Fibroblast of peridontal ligament (primary cell): Measurements from ENCODE around the gene ATXN7L1.
"Not testable (repeated sequence)": the region's sequence is repeated elsewhere in the genome, so short reads cannot be mapped to it uniquely, and the experiment has no call there.

Experiments used
- DNase-seq: peaks from one replicate; pipeline ENCODE4 v3.0.0-alpha.2; 2010; ENCODE audit errors: extremely low read depth

Gene ATXN7L1

DNA sequence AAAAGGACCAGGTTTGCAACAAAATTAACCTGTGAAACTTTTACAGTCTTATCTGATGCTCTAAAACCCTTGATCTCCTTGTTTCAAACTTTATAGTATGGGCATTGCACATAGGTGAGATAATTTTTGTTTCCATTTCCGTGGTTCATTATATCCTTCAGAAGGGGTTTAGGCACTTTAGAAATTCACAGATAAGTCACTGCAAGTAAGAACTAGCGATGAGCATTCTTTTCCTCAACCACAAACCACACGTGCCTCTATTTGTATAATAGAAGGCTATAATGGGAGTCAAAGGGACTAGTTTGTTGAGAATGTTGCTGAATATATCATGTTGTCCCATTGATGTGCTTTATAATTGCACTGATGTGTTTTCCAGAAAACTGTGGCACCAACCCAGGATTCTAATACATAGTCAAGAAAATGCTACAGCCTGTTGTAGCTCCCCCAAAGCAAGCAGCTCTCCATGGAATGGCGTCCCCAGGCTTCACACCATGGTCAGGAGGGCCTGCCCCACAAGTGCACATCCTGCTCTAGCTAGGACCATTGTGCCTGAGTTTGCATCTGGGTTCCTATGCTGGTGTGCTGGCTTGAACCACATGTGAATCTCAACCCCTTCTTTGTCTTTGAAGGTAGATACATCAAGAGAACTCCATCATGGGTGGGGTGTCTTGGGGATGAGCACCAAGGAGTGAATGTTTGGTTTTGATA, 14.0 kb upstream of the ATXN7L1 start:
- DNase-seq, result peak; percentile 31

DNA sequence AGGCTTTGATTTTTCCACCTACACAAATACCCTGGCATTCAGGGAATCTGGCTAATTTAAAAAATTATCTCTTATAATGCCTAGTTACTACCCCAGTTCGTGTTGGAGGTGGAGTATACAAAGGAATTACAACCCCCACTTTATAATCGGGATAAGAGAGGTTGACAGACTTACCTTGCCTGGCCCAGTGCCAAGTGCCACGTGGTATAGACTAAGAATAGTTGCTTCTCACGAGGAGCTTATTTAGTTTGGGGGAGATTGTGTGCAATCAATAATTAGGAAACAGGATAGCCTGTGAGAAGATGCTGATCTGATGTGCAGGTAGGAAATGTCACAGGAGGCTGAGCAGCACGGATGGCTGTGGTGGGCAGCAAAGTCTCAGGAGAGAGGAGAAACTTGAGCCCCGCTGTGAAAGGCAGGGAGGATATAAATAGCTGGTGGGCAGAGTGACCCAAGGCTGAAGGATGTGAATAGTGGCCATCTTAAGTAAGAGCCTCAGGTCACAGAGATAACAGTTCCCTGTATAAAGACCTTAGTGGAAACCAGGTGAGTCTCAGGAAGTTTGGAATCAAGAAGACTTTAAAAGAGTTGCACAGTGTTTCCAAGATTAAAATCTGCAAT, 11.3 kb upstream of the ATXN7L1 start:
- no peak for DNase-seq

DNA sequence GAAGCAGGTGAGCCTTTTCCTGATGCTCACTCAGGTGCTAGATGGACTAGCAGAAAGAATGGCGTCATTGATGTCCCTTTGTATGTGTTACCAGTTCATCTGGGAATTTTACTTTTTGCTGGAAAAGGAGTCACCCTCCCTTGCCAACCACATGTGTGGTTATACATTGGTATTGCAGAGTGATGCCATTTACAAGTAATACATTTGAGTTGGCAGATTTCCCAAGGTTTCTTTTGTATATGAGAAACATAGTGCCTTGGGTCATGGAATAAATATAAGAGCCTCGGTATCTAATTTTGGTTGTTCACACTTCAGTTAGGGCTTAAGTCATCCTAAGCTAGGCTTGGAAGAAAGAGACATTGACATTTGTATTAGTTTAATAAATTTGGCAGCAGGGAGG, 10.4 kb upstream of the ATXN7L1 start:
- peak; percentile 20 for DNase-seq

DNA sequence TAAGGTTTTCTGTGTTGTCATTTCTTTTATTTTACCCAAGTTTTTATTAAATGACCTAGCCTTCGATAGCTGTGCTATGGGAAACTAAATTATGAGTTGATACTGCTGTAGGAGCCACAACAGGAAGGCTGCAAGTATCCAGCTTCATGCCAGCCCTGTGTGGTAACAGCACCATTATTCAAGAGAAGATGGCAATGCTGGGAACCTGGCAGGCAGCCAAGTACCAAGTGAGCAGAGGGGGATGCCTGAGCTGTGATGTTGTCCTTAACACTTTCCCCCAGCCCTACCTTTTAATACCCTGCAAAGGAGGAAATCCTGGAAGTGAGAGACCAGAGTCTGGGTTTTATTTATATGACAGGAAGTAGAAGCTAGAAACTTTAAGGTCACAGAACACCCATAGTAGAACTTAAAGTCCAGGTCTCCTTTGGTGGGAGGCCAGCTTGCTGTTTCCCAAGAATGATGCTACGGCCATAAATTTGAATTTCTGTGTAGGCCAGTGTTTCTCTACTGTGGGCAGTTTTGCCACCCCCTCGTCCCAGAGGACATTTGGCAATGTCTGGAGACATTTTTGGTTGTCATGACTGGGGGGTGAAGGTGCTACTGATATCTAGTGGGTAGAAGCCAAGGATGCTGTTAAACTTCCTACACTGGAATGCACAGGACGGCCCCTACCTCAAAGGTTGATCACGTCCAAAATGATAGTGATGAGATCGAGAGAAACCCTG, 9.2 kb upstream of the ATXN7L1 start:
- DNase-seq, result no peak

DNA sequence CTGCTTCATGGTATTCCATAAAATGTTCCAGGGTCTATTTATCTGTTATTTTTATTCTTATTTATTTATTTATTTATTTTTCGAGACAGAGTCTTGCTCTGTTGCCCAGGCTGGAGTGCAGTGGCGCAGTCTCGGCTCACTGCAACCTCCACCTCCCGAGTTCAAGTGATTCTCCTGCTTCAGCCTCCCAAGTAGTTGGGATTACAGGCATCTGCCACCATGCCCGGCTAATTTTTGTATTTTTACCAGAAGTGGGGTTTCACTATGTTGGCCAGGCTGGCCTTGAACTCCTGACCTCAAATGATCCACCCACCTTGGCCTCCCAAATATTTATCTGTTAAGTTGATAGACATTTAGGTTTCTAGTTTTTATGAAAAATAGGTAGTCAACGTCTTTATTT, 6.8 kb upstream of the ATXN7L1 start:
- not testable (repeated sequence) for DNase-seq

DNA sequence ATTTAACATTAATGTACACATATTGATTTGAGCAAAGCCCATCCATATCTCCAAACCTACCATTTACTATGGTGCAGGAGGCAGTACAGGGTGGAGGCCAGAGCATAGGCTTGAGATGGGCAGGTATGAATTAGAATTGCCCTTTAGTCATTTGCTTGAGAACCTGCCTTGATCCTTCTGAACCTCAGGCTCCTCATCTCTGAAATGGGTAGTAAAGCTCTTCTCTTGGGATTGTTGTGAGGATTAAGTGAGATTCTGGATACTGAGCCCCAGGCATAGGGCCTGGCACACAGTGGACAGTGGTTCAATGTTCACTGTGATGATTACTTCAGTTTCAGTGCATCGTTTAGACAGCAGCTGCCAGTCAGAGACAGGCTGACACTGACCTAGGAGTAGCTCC, 5.0 kb upstream of the ATXN7L1 start:
- DNase-seq, result no peak

DNA sequence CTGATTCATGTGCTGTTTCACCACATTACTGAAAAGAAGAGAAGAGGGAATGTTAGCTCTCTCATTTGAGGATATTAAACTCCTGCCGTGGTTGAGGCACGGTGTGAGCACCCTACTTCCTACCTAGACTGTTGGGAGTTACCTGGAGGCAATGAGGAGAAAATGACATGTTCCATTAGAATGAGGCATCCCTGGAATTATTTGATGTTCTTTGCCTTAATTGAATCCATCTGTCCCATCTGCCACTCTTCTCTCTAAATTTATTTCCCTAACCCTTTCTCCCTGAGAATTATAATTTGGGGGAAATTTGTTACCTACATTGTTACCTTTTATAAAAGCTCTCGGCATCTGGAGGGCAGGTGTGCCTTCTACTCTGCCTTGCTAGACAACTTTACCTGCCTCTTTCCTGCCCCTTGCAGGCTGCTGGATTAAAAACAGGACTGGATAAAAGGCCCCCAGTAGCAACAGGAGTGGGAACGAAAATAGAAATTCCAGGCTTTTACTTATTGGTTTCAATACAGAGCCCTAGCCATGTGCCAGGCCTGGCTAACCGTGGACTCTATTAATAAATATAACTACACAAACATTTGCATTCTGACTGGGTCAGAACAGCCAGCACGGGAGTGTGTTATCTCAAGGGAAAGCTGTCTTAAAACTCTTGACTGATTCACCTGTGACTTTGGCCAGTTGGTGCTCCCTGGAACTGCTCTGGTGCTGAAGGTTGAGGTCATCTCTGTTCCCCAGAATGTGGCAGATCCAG, 4.4 kb upstream of the ATXN7L1 start:
- no peak for DNase-seq

DNA sequence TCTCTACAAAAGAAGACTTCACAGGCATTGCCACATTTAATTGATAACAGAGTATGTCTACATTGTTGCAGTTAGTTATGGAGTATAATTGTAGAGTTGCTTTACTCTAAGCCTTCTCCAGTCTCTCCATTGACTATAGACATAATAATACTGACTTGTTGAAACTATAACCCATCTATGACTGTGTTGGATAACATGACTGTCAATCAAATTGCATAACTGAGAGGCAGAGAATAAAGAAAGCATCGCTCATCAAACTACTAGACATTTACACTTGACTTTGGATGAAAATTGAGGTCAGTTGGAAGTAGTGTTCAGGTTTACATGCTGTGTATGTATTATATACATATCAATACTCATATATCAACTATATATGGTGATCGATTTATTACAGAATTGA, 3.4 kb upstream of the ATXN7L1 start:
- DNase-seq, result no peak

DNA sequence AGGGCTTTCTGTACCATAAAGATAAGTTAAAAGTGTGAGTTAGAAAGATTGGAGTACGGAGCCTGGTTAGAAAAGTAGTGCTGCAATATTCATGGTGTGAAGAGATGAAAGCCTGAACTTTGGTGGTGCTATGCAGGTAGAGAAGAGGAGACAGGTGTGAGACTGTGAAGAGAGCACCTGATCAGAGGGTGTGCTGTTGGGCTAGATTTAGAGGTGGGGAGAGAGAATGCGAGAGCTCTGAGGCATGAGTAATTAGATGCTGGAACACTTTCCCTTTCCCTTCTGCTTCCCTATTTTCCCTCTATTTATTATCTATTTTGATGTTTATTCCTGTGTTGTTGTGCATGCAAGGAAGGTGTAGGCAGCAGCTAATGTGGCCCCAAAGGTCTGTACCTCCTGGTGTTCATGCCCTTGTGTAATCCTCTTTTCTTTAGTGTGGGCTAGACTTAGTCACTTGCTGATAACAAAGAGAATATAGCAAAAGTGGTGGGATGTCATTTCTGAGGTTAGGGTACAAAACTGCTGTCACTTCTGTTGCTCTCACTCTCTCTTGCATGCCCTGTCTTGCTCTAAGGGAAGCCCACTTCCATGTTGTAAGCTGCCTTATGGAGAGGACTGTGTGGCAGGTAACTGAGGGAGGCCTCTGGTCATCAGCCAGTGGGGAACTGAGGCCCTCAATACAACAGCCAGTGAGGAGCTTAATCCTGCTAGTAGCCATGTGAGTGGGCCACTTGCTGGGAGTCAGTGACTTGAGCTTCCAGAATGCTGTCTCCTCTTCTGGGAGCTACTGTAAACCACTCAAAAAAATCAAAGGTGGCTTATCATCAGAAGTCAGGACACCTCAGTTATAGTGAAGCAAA, 2.6 kb upstream of the ATXN7L1 start:
- no peak for DNase-seq

DNA sequence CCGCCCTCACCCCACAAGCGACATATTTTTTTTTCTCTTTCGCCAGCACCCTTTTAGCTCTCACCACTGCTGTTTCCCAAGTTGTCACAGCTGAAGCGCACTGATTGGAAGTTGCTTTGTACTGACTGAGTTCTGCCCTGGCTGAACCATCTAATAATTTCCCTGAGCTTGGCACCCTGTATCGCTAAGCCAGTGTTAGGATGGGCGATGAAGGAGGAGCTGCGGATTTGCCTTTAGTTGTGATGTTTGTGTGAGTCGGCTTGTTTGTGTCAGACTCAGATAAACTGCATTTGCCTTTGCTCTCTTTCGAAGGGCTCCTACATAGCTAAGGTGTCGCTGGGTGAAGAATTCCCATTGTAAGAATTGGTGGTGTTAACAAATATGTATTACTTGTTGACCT, 1.3 kb upstream of the ATXN7L1 start:
- peak; percentile 41 for DNase-seq

DNA sequence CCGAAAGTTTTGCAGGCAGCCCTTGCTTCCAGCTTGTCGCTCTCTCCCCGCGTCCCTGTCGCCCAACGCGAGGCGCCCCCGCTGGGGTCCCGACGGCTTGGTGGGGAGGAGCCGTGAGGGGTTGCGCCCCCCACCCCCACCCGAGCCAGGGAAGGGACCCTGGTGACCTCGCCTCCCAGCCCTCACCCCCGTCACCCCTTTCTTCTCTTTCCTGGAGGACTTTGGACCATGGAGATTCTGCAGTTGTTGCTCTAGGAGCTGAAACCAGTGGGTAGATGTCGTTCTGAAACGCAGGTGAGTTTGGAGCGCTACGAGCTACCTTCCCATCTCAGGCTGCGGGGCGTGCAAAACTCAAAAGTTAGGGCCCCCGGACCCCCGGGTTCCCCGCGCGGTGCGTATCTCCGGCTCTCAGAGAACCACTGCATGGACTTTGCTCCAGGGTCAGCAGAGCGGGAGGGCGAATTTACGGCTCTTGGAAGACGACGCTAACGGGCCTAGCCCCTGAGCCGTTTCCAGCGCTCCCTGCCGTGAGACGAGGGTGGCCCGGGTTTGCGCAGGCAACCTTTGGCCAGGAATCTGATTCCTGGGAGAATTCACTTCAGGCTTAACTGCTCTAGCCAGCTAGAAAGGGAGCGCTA, 684 bp upstream of the ATXN7L1 start:
- peak; percentile 46 for DNase-seq

DNA sequence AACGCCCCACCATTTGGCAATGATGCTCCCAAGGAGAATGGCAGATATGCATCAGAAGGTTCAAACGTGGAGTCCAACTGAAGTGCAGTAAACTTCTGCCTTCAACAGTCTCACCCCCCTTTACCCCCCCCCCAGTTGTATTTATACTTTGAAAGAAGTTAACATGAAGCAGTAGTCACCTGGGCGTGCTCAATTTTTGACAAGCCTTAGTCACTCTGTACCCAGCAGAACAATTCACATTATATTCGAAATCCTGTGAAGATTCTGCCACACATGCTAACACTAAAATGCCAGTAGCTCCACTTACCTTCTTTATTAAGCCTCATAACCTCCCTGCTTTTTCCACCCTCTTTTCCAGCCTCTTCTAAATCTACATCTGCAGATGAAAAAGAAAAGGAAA, 894 bp downstream of the ATXN7L1 start:
- DNase-seq, result no peak

DNA sequence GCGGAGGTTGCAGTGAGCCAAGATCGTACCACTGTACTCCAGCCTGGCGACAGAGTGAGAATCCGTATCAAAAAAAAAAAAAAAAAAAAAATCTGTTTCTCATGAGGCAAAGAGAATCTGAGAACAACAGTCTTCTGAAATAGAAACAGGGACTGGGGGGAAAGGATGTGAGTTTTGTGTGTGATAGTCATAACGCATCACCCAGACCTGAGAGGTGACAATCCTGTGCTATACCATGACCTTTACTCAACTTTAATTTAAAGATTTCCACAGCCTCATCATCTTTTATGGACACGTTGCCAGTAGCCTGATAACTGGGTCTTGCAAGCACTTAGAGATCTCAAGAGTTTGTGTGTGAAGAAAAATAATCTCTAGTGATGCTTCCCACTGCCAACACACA, 2.3 kb downstream of the ATXN7L1 start:
- DNase-seq, result no peak

DNA sequence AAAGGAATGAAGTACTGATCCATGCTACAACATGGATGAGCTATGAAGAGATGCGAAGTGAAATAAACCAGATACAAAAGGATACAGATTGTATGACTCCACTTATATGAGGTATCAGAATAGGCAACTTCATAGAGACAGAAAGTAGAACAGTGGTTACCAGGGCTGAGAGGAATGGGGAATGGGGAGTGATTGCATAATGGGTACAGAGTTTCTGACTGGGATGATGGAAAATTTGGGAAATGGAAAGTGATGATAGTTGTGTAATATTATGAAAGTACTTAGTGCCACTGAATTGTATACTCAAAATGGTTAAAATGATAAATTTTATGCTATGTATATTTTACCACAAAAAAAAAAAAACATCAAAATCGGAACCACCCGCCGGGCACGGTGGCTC, 3.9 kb downstream of the ATXN7L1 start:
- DNase-seq, result no peak

DNA sequence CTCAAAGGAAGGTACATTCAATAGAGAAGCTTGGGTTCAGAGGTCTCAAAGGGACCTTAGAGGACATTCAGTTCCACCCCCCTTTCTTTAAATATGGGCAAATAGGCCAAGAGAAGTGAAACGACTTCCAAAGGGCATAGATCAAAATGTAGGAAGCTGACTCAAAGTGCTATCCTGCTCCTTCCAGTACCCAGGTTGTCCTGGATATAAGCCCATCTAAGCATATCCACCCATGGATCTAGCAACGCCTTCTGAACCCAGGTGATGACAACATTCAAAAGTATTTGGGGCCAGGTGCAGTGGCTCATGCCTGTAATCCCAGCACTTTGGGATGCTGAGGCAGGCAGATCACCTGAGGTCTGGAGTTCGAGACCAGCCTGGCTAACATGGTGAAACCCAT, 5.3 kb downstream of the ATXN7L1 start:
- DNase-seq, result no peak

DNA sequence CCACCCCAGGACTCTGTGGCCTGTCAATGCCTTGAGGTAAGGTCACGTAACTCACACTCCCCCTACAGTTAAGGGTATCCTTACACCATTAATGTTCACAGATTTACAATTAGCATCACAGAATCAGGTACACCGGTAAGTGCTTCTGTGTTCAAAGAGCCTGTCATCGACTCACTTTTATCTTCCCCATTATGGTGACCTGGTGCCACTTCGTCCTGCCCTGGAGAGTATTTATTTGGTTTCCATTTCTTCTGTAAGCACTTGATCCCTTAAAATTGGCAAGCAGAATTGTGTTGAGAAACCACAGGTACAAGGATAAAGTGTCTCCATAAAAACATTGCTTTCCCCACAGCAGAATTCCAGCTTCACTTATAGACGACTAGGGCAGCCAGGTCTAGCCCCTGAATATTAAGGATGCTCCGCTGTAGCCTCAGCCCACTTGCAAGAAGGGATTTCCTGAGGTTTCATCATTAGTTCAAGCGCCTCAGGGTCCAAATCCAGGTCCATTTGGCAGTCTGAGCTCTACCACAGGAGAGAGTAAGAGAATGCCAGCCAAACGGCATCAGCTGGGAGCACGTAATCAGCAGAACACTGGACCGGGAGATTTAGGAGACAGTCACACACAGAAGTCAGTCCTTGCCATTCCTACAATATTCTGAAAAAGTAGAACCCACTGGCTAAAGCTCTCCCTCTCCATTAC, 10.1 kb downstream of the ATXN7L1 start:
- DNase-seq, result no peak

DNA sequence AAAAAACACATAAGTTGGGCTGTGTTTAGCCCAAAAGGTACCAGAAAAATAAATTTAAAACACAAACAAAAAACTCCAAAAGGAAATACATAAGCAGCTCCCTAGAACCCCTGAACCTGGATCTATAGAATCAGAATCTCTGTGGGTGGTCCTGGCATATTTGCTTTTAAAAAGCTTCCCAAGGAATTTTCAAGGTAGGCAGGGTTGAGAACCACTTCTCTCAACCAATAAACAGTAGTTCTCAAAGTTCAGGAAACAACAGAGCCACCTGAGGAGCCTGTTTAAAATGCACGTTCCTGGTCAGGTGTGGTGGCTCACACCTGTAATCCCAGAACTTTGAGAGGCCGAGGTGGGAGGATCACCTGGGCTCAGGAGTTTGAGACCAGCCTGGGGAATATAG, 12.5 kb downstream of the ATXN7L1 start:
- no peak for DNase-seq

DNA sequence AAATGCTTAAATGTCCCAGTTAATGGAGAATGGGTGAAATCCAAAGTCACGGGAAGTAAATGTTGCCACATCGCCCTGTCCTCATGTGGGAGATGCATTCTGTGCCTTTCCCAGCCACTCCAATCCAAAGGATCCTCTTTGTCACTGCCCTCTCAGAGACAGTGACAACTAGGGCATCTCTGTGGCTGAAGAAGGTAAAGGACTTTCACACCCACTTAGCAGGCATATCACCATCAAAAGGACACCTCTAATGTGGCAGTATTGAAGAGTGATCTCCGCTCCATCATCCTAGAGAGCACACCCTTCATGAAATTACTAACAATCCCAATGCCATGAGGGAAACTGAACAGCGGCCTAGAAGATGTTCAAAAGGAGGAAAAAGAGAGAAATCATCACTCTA, 13.6 kb downstream of the ATXN7L1 start:
- DNase-seq, result no peak

DNA sequence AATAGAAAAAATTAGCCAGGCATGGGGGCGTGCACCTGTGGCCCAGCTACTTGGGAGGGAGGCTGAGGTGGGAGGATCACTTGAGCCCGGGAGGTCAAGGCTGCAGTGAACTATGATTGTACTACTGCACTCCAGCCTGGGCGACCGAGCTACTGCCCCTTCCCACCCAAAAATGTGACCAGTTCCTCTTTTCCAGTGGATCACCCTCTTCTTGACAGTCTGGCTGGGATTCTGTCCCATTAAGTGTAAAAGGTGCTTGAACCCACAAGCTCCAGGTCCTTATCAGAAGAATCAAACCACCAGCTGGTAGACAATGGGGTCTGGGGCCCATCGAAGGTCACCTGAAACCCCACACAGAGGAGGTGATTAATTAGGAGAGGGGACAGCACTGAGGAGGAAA, 14.1 kb downstream of the ATXN7L1 start:
- no peak for DNase-seq

DNA sequence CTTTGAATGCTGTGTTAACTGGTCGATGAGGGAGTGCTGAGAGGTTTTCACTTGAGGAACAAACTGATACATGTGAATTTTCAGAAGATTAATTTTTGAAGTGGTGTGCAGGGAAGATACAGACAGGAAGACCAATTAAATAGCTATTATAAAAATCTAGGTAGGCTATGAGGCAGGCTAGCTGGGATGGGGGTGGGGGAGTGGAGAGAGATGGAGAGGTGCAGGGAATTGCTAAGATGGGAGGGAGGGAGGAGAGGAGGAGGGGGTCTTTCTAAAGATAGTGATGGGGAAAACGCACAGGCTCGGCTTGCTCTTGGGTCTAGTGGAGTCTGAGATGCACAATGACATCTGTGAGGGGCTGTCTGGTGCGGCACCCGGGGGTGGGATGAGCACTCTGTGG, 15.2 kb downstream of the ATXN7L1 start:
- no peak for DNase-seq
